Ectodermal cell (in vitro differentiated cells): Measurements from ENCODE around the gene GRID1.
"Not testable (repeated sequence)": the region's sequence is repeated elsewhere in the genome, so short reads cannot be mapped to it uniquely, and the experiment has no call there.

Experiments
- H3K27ac ChIP-seq: 2 replicates; pipeline ENCODE4 v1.7.0; 2013; ENCODE audit warnings: mild to moderate bottlenecking, low read depth, low read length; ENCODE audit not compliant: insufficient read depth, poor library complexity, severe bottlenecking
- H3K27me3 ChIP-seq: 2 replicates; pipeline ENCODE4 v1.7.0; 2013; ENCODE audit warnings: mild to moderate bottlenecking, low read length; ENCODE audit not compliant: insufficient read depth, control insufficient read depth, poor library complexity, severe bottlenecking
- H3K36me3 ChIP-seq: one replicate; pipeline ENCODE4 v1.7.0; 2013; ENCODE audit warnings: low read length; ENCODE audit not compliant: control insufficient read depth, insufficient read depth
- H3K4me1 ChIP-seq: one replicate; pipeline ENCODE4 v1.7.0; 2013; ENCODE audit warnings: low read length; ENCODE audit not compliant: control insufficient read depth, insufficient read depth
- H3K4me3 ChIP-seq: 2 replicates; pipeline ENCODE4 v1.7.0; 2013; ENCODE audit warnings: low read depth, low read length, control low read depth; ENCODE audit not compliant: insufficient read depth
- H3K9me3 ChIP-seq: 2 replicates; pipeline ENCODE4 v1.7.0; 2013; ENCODE audit warnings: mild to moderate bottlenecking, low read length, moderate library complexity; ENCODE audit not compliant: control insufficient read depth
- WGBS, 2 experiments: methylation state at CpG; one replicate each; pipeline ENCODE4 v1.1.7; 2013; ENCODE audit warnings: missing lambda C conversion rate in 2 of 2; 5-methylcytosine and 5-hydroxymethylcytosine counted together

GRID1 gene

GRCh38 chr10:85849315-85849714, 517.3 kb downstream of the GRID1 start:
- Histone ChIP-seq H3K4me1 (no peaks in the 10 kb centered on the region), H3K27ac (no peak overlapping the region), H3K27me3 (no peaks in the 10 kb centered on the region), H3K4me3 (no peak overlapping the region), H3K36me3 (no peaks in the 10 kb centered on the region), H3K9me3 (no peaks in the 10 kb centered on the region)
- whole genome bisulfite sequencing, 2 experiments = 87% methylated on average over 3 of the region's 3 CpGs

GRCh38 chr10:85848756-85849155, 517.8 kb downstream of the GRID1 start:
- WGBS, 2 experiments = 87 to 91% methylated on average over 4 of the region's 4 CpGs
- no peaks in the 10 kb centered on the region for H3K36me3 ChIP-seq
- H3K27me3 ChIP-seq = no peaks in the 10 kb centered on the region
- no peak overlapping the region for H3K27ac ChIP-seq
- no peaks in the 10 kb centered on the region for H3K9me3 ChIP-seq
- H3K4me3 ChIP-seq = no peak overlapping the region
- H3K4me1 ChIP-seq = no peaks in the 10 kb centered on the region

GRCh38 chr10:85847085-85847484, 519.5 kb downstream of the GRID1 start:
- Histone ChIP-seq H3K4me3 (no peak overlapping the region), H3K27ac (no peak overlapping the region), H3K9me3 (no peaks in the 10 kb centered on the region), H3K27me3 (no peaks in the 10 kb centered on the region), H3K4me1 (no peaks in the 10 kb centered on the region), H3K36me3 (no peaks in the 10 kb centered on the region)

GRCh38 chr10:85838660-85839059, 527.9 kb downstream of the GRID1 start:
- not testable (repeated sequence) for H3K9me3 ChIP-seq, H3K27me3 ChIP-seq, H3K36me3 ChIP-seq, H3K4me1 ChIP-seq, H3K27ac ChIP-seq, H3K4me3 ChIP-seq

- no peak overlapping the region for H3K4me3 ChIP-seq
- no peaks in the 10 kb centered on the region for H3K27me3 ChIP-seq
- H3K9me3 ChIP-seq = no peaks in the 10 kb centered on the region
- H3K27ac ChIP-seq = no peak overlapping the region
- H3K36me3 ChIP-seq = no peaks in the 10 kb centered on the region
- 85 to 88% methylated on average over 1 of the region's 1 CpG for WGBS, 2 experiments
- H3K4me1 ChIP-seq = no peaks in the 10 kb centered on the region
These were observed 533.6 kb downstream of the GRID1 start for GRCh38 chr10:85832988-85833387.

- no peaks in the 10 kb centered on the region for H3K9me3 ChIP-seq
- H3K27ac ChIP-seq = no peak overlapping the region
- no peaks in the 10 kb centered on the region for H3K36me3 ChIP-seq
- H3K4me1 ChIP-seq = no peaks in the 10 kb centered on the region
- H3K27me3 ChIP-seq = no peaks in the 10 kb centered on the region
- no peak overlapping the region for H3K4me3 ChIP-seq
- WGBS, 2 experiments = 100% methylated on average over 1 of the region's 3 CpGs; no CpG with 5 or more reads in 1 of the 2 experiments
These were observed 535.2 kb downstream of the GRID1 start for GRCh38 chr10:85831422-85831821.

- Histone ChIP-seq H3K9me3 (no peaks in the 10 kb centered on the region), H3K4me3 (no peak overlapping the region), H3K27me3 (no peaks in the 10 kb centered on the region), H3K36me3 (no peaks in the 10 kb centered on the region), H3K4me1 (no peaks in the 10 kb centered on the region), H3K27ac (no peak overlapping the region)
- WGBS, 2 experiments = 94 to 95% methylated on average over 4 of the region's 4 CpGs
These were observed 540.2 kb downstream of the GRID1 start for GRCh38 chr10:85826377-85826776.

GRCh38 chr10:85811405-85811804, 555.2 kb downstream of the GRID1 start:
- H3K9me3 ChIP-seq = no peaks in the 10 kb centered on the region
- H3K27me3 ChIP-seq = no peaks in the 10 kb centered on the region
- H3K4me3 ChIP-seq = no peak overlapping the region
- no peaks in the 10 kb centered on the region for H3K4me1 ChIP-seq
- H3K36me3 ChIP-seq = no peaks in the 10 kb centered on the region
- WGBS, 2 experiments = no CpG with 5 or more reads among the region's 2 CpGs
- no peak overlapping the region for H3K27ac ChIP-seq

GRCh38 chr10:85810674-85811073, 555.9 kb downstream of the GRID1 start:
- WGBS, 2 experiments = 83 to 94% methylated on average over 1 of the region's 1 CpG
- no peaks in the 10 kb centered on the region for H3K36me3 ChIP-seq
- no peak overlapping the region for H3K4me3 ChIP-seq
- no peak overlapping the region for H3K27ac ChIP-seq
- H3K4me1 ChIP-seq = no peaks in the 10 kb centered on the region
- H3K27me3 ChIP-seq = no peaks in the 10 kb centered on the region
- H3K9me3 ChIP-seq = no peaks in the 10 kb centered on the region

- no peak overlapping the region for H3K4me3 ChIP-seq
- no peaks in the 10 kb centered on the region for H3K9me3 ChIP-seq
- WGBS, 2 experiments = 72 to 88% methylated on average over 3 of the region's 3 CpGs
- no peaks in the 10 kb centered on the region for H3K4me1 ChIP-seq
- no peaks in the 10 kb centered on the region for H3K27me3 ChIP-seq
- no peaks in the 10 kb centered on the region for H3K36me3 ChIP-seq
- H3K27ac ChIP-seq = no peak overlapping the region
These were observed 571.1 kb downstream of the GRID1 start for GRCh38 chr10:85795460-85795859.

GRCh38 chr10:85794553-85794952, 572.0 kb downstream of the GRID1 start:
- Histone ChIP-seq H3K27me3 (no peaks in the 10 kb centered on the region), H3K36me3 (no peaks in the 10 kb centered on the region), H3K9me3 (no peaks in the 10 kb centered on the region), H3K27ac (no peak overlapping the region), H3K4me3 (no peak overlapping the region), H3K4me1 (no peaks in the 10 kb centered on the region)
- 89 to 95% methylated on average over 2 of the region's 2 CpGs for WGBS, 2 experiments
